ENCODE data around the gene MEF2A. TPM values are rescaled to one million over a fixed set of nuclear protein-coding genes. Genes with fewer than 3 reads are reported as not detected.
A peak's percentile ranks its signal among the peaks of the same experiment; 100 is the strongest.

Gene MEF2A
- total and polyA plus RNA-seq, 2 donors (not counting 1 experiment from before 2014, with no cell fraction given) = 44.0 to 102 TPM

DNA sequence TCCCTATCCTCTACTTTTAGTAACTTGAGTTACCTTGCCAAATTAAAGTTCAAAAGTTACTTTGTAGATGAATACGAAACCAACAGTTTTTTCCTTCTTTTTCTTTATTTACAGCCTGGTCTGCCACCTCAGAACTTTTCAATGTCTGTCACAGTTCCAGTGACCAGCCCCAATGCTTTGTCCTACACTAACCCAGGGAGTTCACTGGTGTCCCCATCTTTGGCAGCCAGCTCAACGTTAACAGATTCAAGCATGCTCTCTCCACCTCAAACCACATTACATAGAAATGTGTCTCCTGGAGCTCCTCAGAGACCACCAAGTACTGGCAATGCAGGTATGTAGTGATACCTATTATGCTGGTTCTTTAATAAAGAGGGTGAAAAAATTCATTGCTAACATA lies 108.5 kb downstream of the MEF2A start:
- intact Hi-C loops (cut with micrococcal nuclease) = no loop called here
- ChIA-PET CTCF (interaction anchor here (1.4 kb wide), 1 partner anchor 27 kb away, joined by 3 read pairs; no protein-coding TSS in a partner anchor), POLR2A (interaction anchor here (0.6 kb wide), 1 partner anchor 37 kb away, joined by 5 read pairs; no protein-coding TSS in a partner anchor)
- Histone ChIP-seq H3K79me2 (ENCODE audit: control insufficient read depth, insufficient read depth, low read length) (no peaks in the 10 kb centered on the region), H3K27ac (ENCODE audit: low read length in 2 of 2) (no peak overlapping the region), H3K9me3 (ENCODE audit: control extremely low read depth in 1 of 3, control insufficient read depth in 2 of 3, insufficient read depth in 1 of 3, low read length in 2 of 3) (peaks cover 0 to 2% (median 0%) of the 10 kb centered on the region in 3 donors), H3K4me3 (ENCODE audit: control extremely low read depth in 1 of 5, extremely low read depth in 1 of 5, insufficient read depth in 1 of 5, low read depth in 2 of 5, low read length in 4 of 5) (no peak overlapping the region), H2AFZ (ENCODE audit: insufficient read depth, low read depth, low read length, poor library complexity, severe bottlenecking) (no peak overlapping the region), H3K36me3 (replicated peaks in 1 of 2; ENCODE audit: control extremely low read depth in 1 of 2, control insufficient read depth in 1 of 2, extremely low read depth in 1 of 2, insufficient read depth in 2 of 2, low read length in 1 of 2) (peaks cover 20 to 69% of the 10 kb centered on the region in 2 experiments), H3K4me2 (replicated peaks; ENCODE audit: low read depth, low read length, poor library complexity, severe bottlenecking) (no peak overlapping the region), H3K9ac (ENCODE audit: low read length) (no peak overlapping the region), H4K20me1 (ENCODE audit: control insufficient read depth, insufficient read depth, low read length, poor library complexity, severe bottlenecking) (no peaks in the 10 kb centered on the region), H3K4me1 (ENCODE audit: control insufficient read depth in 2 of 2, insufficient read depth in 2 of 2, low read length in 2 of 2) (no peaks in the 10 kb centered on the region), H3K27me3 (replicated peaks in 1 of 4; ENCODE audit: control extremely low read depth in 1 of 4, control insufficient read depth in 3 of 4, insufficient read depth in 4 of 4, low read length in 3 of 4) (no peaks in the 10 kb centered on the region)
- Mint-ChIP-seq H3K27me3 (no peaks in the 10 kb centered on the region), H3K27ac (peak overlapping the region; percentile 26), H3K9me3 (ENCODE audit: insufficient read depth) (no peaks in the 10 kb centered on the region), H3K4me1 (no peaks in the 10 kb centered on the region), H3K4me3 (no peak overlapping the region)
- TF ChIP-seq CTCF (IDR thresholded peaks at IDR 0.05) = no peak
- no peak for TF ChIP-seq EZH2 (IDR thresholded peaks at IDR 0.05; ENCODE audit: borderline replicate concordance, insufficient read depth, low read depth, low read length, poor library complexity, severe bottlenecking)
- WGBS (ENCODE audit: insufficient coverage) = no CpG with 5 or more reads among the region's 2 CpGs
- DNase-seq = no peak
- ATAC-seq (ENCODE audit: low read depth) = no peak

DNA sequence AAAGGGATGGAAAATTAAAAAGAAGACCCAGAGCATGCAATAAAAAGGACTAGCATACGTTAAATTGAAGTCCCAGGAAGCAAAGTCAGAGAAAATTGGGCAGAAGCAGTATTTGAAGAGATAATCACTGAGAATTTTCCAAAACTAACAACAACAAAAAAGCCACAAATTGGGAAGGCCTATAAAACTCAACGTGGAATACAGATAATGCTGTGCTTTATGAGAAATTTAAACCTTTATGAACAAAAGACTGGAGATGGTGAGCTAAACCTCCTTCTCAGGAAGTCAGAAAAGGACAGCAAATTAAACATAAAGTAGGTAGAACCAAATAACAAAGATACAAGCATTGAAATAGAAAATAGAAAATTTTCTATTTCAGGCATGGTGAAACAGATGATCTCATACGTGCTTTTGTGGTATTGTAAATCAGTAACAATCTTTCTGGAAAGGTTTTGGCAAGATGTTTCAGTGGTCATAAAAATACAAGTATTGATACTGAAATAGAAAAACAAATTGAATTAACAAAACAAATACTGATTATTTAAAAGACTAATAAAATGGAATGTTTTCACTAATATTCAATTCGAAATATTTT lies 111.9 kb downstream of the MEF2A start:
- ChIA-PET POLR2A (no interaction called here), CTCF (interaction anchor here (0.8 kb wide), 1 partner anchor 26 kb away, joined by 3 read pairs; no protein-coding TSS in a partner anchor)
- H3K9me3 ChIP-seq (ENCODE audit: control extremely low read depth in 1 of 3, control insufficient read depth in 2 of 3, insufficient read depth in 1 of 3, low read length in 2 of 3) = peaks cover 0 to 2% (median 0%) of the 10 kb centered on the region in 3 donors
- H3K27ac ChIP-seq (ENCODE audit: low read length in 2 of 2) = peak overlapping the region in 1 of 2 donors; percentile 43
- Mint-ChIP-seq H3K27ac (peak overlapping the region; percentile 57), H3K4me1 (peaks cover 17% of the 10 kb centered on the region), H3K4me3 (no peak overlapping the region), H3K9me3 (ENCODE audit: insufficient read depth) (no peaks in the 10 kb centered on the region), H3K27me3 (no peaks in the 10 kb centered on the region)
- TF ChIP-seq CTCF (IDR thresholded peaks at IDR 0.05) = no peak
- TF ChIP-seq EZH2 (IDR thresholded peaks at IDR 0.05; ENCODE audit: borderline replicate concordance, insufficient read depth, low read depth, low read length, poor library complexity, severe bottlenecking) = no peak
- no peak overlapping the region for H3K4me2 ChIP-seq (replicated peaks; ENCODE audit: low read depth, low read length, poor library complexity, severe bottlenecking)
- no peak overlapping the region for H2AFZ ChIP-seq (ENCODE audit: insufficient read depth, low read depth, low read length, poor library complexity, severe bottlenecking)
- no peak overlapping the region for H3K9ac ChIP-seq (ENCODE audit: low read length)
- no CpG with 5 or more reads among the region's 4 CpGs for WGBS (ENCODE audit: insufficient coverage)
- ATAC-seq (ENCODE audit: low read depth) (no peak), DNase-seq (no peak)
- H3K4me1 ChIP-seq (ENCODE audit: control insufficient read depth in 2 of 2, insufficient read depth in 2 of 2, low read length in 2 of 2) = peaks cover 3 to 10% of the 10 kb centered on the region in 2 donors
- H3K36me3 ChIP-seq (replicated peaks in 1 of 2; ENCODE audit: control extremely low read depth in 1 of 2, control insufficient read depth in 1 of 2, extremely low read depth in 1 of 2, insufficient read depth in 2 of 2, low read length in 1 of 2) = peaks cover 22 to 49% of the 10 kb centered on the region in 2 experiments
- H3K27me3 ChIP-seq (replicated peaks in 1 of 4; ENCODE audit: control extremely low read depth in 1 of 4, control insufficient read depth in 3 of 4, insufficient read depth in 4 of 4, low read length in 3 of 4) = no peaks in the 10 kb centered on the region
- no peaks in the 10 kb centered on the region for H3K79me2 ChIP-seq (ENCODE audit: control insufficient read depth, insufficient read depth, low read length)
- intact Hi-C loops (cut with micrococcal nuclease) = no loop called here
- no peak overlapping the region for H3K4me3 ChIP-seq (ENCODE audit: control extremely low read depth in 1 of 5, extremely low read depth in 1 of 5, insufficient read depth in 1 of 5, low read depth in 2 of 5, low read length in 4 of 5)
- H4K20me1 ChIP-seq (ENCODE audit: control insufficient read depth, insufficient read depth, low read length, poor library complexity, severe bottlenecking) = no peaks in the 10 kb centered on the region
